ENCODE measurements around the gene PABPC1L. TPM values are rescaled to one million over a fixed set of nuclear protein-coding genes. Genes with fewer than 3 reads are reported as not detected.

The PABPC1L gene
- total and polyA plus RNA-seq, 8 donors, result 8.6 to 106 (median 27.7) TPM

DNA sequence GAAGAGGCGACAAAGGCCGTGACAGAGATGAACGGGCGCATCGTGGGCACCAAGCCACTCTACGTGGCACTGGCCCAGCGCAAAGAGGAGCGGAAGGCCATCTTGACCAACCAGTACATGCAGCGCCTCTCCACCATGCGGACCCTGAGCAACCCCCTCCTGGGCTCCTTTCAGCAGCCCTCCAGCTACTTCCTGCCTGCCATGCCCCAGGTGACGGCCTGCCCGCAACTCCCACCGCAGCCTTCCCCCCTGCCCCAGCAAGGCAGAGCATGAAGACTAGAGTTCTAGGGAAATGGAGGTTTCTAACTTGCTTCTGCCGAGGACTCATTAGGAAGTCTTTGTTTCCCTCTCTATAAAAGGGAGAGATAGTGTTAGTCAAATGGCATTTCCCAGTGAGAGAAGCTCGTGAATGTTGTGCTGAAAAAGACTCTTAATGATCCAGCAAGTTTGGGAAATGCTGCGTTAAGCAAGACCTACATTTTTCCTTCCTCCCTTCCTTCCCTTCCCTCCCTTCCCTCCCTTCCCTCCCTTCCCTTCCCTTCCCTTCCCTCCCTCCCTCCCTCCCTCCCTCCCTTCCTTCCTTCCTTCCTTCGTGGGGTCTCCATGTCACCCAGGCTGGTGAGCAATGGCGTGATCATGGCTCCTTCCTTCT lies 20.8 kb downstream of the PABPC1L start:
- Histone ChIP-seq H3K4me1 (no peaks in the 10 kb centered on the region), H3K9me3 (no peaks in the 10 kb centered on the region), H3K36me3 (peaks cover 5 to 43% (median 29%) of the 10 kb centered on the region in 4 donors), H3K27ac (no peak overlapping the region), H3K4me3 (no peak overlapping the region), H3K27me3 (no peaks in the 10 kb centered on the region)
- no peak for TF ChIP-seq POLR2AphosphoS5 (IDR thresholded peaks at IDR 0.05)
- no peak for TF ChIP-seq EP300 (IDR thresholded peaks at IDR 0.05)
- TF ChIP-seq CTCF (IDR thresholded peaks at IDR 0.05), result no peak
- no peak for TF ChIP-seq POLR2A (IDR thresholded peaks at IDR 0.05)
- no peak for DNase-seq
- intact Hi-C loops (cut with DNase I; ENCODE audit: low total_unique reads), result no loop called here
- WGBS, 5 donors, result 91 to 97% (median 96%) methylated on average over 12 to 18 of the region's 18 CpGs

DNA sequence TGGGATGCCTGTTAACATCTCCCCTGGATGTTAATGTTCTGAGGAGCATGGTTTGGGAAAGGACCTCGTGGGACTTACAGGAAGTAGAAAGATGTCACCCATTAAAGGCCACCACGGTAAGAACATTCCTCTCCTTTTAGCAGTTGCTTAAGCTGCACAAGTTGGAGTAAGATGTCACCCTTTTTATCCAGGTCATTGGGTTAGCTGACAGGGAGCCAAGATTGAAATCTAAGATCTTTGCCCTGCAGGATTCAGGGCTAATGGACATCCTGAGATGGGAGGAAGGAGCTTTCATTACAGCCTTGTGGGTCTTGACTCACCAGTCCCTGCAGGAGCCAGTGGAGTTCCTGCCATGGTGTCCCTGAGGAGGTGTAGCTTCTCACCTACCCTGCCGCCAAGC lies 22.1 kb downstream of the PABPC1L start:
- no peak overlapping the region for H3K27ac ChIP-seq
- WGBS, 5 donors, result 76 to 93% (median 82%) methylated on average over 2 to 3 of the region's 3 CpGs
- H3K9me3 ChIP-seq, result no peaks in the 10 kb centered on the region
- intact Hi-C loops (cut with DNase I; ENCODE audit: low total_unique reads), result no loop called here
- peaks cover 10 to 52% (median 41%) of the 10 kb centered on the region in 4 donors for H3K36me3 ChIP-seq
- H3K27me3 ChIP-seq, result no peaks in the 10 kb centered on the region
- no peaks in the 10 kb centered on the region for H3K4me1 ChIP-seq
- TF ChIP-seq EP300 (IDR thresholded peaks at IDR 0.05) (no peak), CTCF (IDR thresholded peaks at IDR 0.05) (no peak)
- H3K4me3 ChIP-seq, result no peak overlapping the region
- no peak for DNase-seq

GRCh38 chr20:44932916-44933315 lies 23.1 kb downstream of the PABPC1L start:
- intact Hi-C loops (cut with DNase I; ENCODE audit: low total_unique reads), result no loop called here
- no peak for TF ChIP-seq POLR2A (IDR thresholded peaks at IDR 0.05)
- TF ChIP-seq EP300 (IDR thresholded peaks at IDR 0.05), result no peak
- TF ChIP-seq POLR2AphosphoS5 (IDR thresholded peaks at IDR 0.05), result no peak

GRCh38 chr20:44936510-44936909 lies 26.6 kb downstream of the PABPC1L start:
- Histone ChIP-seq H3K4me1 (no peaks in the 10 kb centered on the region), H3K4me3 (no peak overlapping the region), H3K9me3 (no peaks in the 10 kb centered on the region), H3K36me3 (peaks cover 16 to 86% (median 72%) of the 10 kb centered on the region in 4 donors), H3K27me3 (no peaks in the 10 kb centered on the region), H3K27ac (no peak overlapping the region)
- whole genome bisulfite sequencing, 5 donors, result 92 to 94% (median 93%) methylated on average over 4 to 10 of the region's 10 CpGs
- TF ChIP-seq CTCF (IDR thresholded peaks at IDR 0.05) (no peak), POLR2AphosphoS5 (IDR thresholded peaks at IDR 0.05) (no peak), POLR2A (IDR thresholded peaks at IDR 0.05) (no peak), EP300 (IDR thresholded peaks at IDR 0.05) (no peak)
- intact Hi-C loops (cut with DNase I; ENCODE audit: low total_unique reads), result no loop called here
- no peak for DNase-seq

More at GRCh38 chr20:44932916-44933315, 23.1 kb downstream of the PABPC1L start:
- H3K4me1 ChIP-seq, result no peaks in the 10 kb centered on the region
- 93 to 99% (median 98%) methylated on average over 8 of the region's 8 CpGs for WGBS, 5 donors
- no peak overlapping the region for H3K4me3 ChIP-seq
- peaks cover 10 to 60% (median 49%) of the 10 kb centered on the region in 4 donors for H3K36me3 ChIP-seq
- no peak for DNase-seq
- no peak overlapping the region for H3K27ac ChIP-seq
- H3K9me3 ChIP-seq, result no peaks in the 10 kb centered on the region
- no peaks in the 10 kb centered on the region for H3K27me3 ChIP-seq

GRCh38 chr20:44938637-44939036 lies 28.8 kb downstream of the PABPC1L start:
- peaks cover 36 to 90% (median 79%) of the 10 kb centered on the region in 4 donors for H3K36me3 ChIP-seq

More at GRCh38 chr20:44938637-44939036, 28.8 kb downstream of the PABPC1L start:
- Histone ChIP-seq H3K9me3 (no peaks in the 10 kb centered on the region), H3K4me3 (no peak overlapping the region), H3K27me3 (no peaks in the 10 kb centered on the region), H3K4me1 (no peaks in the 10 kb centered on the region), H3K27ac (no peak overlapping the region)
- intact Hi-C loops (cut with DNase I; ENCODE audit: low total_unique reads), result no loop called here
- 82 to 88% (median 84%) methylated on average over 9 of the region's 9 CpGs for WGBS, 5 donors
- no peak for TF ChIP-seq EP300 (IDR thresholded peaks at IDR 0.05)
- TF ChIP-seq CTCF (IDR thresholded peaks at IDR 0.05), result no peak
- TF ChIP-seq POLR2AphosphoS5 (IDR thresholded peaks at IDR 0.05), result no peak
- no peak for DNase-seq
